Activated T-helper 1 cell treated with Interleukin-2 at 50 U/mL for 16 hours (primary cell): Measurements from ENCODE around the gene STK10.
"Not testable (repeated sequence)": the region's sequence is repeated elsewhere in the genome, so short reads cannot be mapped to it uniquely, and the experiment has no call there.

Experiments used
- DNase-seq: peaks from one replicate; pipeline ENCODE4 v3.0.0-alpha.2; 2020; ENCODE audit warnings: low read depth

Gene STK10

DNA sequence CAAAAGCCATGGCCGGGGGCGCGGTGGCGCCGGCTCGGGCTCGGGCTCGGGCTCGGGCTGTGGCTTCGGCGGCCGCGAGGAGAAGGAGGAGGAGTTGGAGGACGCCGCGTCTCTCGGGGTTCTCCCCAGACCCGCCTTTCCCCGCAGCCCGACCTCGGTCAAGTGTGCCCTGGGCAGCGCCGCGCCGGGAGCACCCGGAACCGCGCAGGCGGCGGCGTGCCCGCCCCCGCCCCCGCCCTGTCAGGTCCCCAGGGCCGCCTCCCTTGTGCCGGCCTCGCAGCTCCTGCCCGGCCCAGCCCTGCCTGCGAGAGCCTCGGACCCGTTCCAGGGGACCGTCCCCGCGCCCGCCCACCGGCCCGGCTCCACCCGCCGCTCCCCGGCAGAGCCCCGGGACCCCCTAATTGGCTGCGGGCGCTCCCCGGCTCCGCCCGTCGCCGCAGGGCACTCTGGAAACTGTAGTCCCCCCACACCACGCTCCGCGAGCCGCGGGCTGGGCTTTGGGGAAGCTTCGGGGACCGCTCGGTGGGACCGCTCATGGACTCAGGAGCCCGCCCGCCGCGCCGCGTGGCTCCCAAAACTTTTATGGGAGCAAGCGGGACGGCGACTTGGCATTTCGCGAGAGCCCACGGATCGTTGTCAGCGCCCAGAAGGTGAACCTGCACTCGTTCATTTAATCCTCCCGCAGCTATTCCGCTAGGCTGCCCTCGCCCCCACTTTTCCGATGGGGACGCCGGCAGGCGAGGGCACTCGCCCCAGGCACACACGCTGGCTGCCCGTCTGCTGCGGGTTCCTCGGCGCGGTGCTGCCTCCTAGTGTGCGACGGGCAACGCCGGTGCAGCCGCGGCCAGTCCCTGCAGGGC lies at the start of gene STK10:
TSS of gene STK10 (minus strand) at position 192 of the 860 bp plus-strand sequence. CDS start at position 10, 182 bp downstream.
- peak; percentile 85 for DNase-seq

GRCh38 chr5:172235827-172236736 lies 48.1 kb upstream of the STK10 start:
- DNase-seq: no peak

DNA sequence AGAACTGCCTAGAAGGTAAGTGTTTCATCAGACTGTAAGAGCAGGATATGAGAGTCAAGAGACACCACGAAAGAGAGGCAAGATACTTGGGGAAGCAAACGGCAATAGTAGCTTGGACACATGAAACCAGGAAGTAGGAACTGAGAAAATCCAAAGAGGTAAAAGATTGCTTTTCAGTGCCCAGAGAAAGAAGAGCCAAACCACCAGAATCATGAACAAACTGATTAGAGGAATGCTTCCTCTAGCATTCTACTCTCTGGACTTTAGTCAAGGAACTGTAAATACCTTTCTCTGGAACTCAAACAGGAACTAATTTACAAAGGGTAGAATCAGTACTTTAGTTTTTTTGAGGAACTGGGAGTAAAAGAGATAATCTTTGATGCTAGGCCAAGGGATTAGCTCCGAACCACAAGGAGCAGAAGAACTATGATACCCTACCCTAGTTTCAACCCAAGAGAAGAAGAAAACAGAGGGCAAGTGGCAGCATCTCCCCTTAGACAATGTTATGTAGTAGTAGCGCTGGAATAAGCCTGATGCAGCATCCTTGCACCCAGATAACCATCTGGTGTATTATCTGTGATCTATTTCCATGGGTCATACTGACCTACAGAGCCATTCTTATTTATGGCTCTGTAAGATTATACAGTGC lies 47.2 kb upstream of the STK10 start:
- no peak for DNase-seq

GRCh38 chr5:172234031-172234430 lies 46.0 kb upstream of the STK10 start:
- DNase-seq: no peak

GRCh38 chr5:172229904-172230303 lies 41.9 kb upstream of the STK10 start:
- DNase-seq: no peak

DNA sequence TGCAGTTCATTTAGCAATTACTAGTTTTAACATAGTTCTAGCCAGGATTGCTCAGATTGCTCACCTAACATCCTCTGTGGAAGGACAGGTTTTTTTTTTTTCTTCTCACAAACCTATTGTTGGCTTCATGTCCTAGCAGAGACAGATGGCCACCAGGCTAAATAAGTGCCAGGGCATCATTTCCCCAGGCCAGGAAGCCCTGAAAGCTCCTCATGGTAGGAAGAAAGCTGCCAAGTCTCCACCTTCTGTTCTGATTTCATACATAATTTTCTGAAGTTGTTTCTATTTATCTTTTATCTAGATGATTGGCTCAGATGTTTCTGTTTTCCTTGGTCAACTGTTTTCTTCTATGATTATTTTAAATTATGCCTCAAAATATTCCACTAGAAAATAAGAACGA lies 37.0 kb upstream of the STK10 start:
- DNase-seq: no peak

DNA sequence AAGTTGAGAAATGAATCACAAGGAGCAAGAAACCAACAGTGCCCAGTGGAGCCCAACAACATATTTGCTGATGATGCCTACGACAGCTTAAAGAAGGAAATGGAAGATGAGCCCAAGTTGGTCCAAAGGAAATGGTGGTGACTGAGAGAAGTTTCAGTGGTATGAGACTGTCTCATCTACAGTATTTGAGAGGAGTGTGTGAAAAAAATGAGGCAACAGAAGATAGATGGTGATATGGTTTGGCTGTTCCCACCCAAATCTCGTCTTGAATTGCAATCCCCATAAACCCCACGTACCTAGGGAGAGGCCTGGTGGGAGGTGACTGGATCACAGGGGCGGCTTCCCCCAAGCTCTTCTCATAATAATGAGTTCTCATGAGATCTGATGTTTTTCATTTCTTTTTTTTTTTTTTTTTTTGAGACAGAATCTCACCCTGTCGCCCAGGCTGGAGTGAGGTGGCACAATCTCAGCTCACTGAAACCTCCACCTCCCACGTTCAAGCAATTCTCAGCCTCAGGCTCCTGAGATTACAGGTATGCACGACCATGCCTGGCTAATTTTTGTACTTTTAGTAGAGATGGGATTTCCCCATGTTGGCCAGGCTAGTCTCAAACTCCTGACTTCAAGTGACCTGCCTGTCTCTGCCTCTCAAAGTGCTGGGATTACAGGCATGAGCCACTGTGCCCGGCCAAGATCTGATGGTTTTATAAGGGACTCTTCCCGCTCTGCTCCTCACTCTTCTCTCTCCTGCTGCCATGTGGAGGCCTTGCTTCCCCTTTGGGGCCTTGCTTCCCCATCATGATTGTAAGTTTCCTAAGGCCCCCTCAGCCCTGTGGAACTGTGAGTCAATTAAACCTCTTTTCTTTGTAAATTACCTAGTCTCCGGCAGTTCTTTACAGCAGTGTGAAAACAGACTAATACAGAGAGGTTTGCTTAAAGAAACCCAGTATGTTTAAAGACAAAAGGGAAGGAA lies 36.2 kb upstream of the STK10 start:
- no peak for DNase-seq

DNA sequence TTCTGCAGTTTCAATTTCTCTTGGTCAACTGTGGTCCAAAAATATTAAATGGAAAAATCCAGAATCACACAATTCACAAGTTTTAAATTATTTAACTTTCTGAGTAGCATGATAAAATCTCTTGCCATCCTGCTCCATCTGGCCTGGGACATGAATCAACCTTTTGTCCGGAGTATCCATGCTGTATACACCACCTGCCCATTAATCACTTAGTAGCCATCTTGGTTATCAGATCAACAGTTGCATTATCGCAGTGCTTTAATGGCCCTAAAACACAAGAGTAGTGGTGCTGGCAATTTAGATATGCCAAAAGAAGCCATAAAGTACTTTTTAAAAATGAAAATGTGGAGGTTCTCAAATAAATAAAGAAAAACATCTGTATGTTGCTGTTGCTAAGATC lies 31.3 kb upstream of the STK10 start:
- no peak for DNase-seq

DNA sequence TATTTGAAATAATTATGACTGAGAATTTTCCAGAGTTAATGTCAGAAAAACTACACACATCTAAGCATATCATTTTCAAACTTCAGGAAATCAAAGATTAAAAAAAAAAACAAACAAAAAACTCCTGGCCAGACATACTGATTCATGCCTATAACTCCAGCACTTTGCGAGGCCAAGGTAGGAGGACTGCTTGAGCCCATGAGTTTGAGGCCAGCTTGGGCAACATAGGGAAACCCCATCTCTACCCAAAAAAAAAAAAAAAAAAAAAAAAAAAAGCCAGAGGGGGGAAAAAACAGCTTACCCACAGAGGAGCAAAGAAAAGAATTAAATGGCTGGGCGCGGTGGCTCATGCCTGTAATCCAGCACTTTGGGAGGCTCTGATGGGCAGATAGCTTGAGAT lies 28.3 kb upstream of the STK10 start:
- no peak for DNase-seq

DNA sequence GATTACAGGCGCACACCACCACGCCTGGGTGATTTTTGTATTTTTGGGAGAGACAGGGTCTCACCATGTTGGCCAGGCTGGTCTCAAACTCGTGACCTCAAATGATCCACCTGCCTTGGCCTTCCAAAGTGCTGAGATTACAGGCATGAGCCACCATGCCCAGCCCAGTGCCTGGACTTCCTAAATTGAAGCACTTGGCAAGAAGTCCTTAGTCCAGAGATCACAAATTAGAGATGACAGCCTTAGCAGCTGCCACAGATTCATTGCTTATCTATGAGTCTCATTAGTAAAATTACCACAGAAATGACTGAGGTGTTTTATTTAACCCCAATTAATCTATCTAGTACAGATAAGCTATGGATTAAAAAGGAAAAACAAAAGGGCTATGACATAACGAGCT lies 25.1 kb upstream of the STK10 start:
- no peak for DNase-seq

- DNase-seq: no peak
Observed at GRCh38 chr5:172211676-172212075, 23.7 kb upstream of the STK10 start.

DNA sequence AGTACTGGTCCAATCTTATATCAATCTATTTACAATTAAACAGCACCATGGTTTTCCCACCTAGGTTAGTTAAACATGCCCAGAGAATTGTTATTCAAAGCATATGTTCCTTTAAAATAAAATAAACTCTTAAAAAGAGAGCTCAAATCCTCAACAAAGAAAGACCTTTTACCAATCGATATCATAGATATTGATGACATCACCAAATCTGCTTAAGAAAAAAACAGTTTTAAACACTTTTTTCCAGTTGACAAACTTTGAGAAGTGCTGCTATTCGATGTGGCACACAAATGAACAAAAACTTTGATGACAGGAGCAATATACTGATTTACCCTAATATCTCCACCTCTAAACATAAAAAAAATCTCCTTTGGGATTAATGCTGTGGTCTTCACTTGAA lies 21.7 kb upstream of the STK10 start:
- DNase-seq: no peak

- DNase-seq: no peak
Observed at GRCh38 chr5:172207511-172207910, 19.5 kb upstream of the STK10 start.

GRCh38 chr5:172205984-172206383 lies 18.0 kb upstream of the STK10 start:
- DNase-seq: not testable (repeated sequence)

- DNase-seq: no peak
Observed at GRCh38 chr5:172200476-172200875, 12.5 kb upstream of the STK10 start.

GRCh38 chr5:172199446-172199845 lies 11.4 kb upstream of the STK10 start:
- DNase-seq: no peak

- not testable (repeated sequence) for DNase-seq
Observed at GRCh38 chr5:172197775-172198174, 9.8 kb upstream of the STK10 start.

- DNase-seq: no peak
Observed at GRCh38 chr5:172194985-172195774, 7.2 kb upstream of the STK10 start.

DNA sequence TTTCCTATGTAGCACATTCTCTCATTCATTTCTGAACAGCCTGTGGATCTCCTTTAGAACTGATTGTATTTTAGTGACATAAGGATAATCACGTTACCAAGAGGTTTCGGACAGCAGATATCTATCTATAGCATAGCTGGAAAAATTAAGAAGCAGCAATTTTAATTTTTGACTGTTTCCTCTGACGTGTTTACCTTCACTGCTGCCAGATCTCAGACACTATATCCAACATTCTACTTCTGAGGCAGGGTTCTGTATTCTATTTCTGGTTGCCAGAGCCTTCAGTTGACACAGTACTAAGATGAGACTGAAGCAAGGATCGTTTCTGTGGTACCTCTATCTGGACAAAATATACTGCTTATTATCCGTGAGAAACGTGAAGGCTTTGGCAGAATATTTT lies 5.8 kb upstream of the STK10 start, which contains the start of gene EFCAB9:
TSS of gene EFCAB9 (plus strand) at position 301 of the 400 bp plus-strand sequence. CDS start at position 302, 1 bp downstream.
- DNase-seq: no peak

- no peak for DNase-seq
Observed at GRCh38 chr5:172189693-172190296, 1.8 kb upstream of the STK10 start.
